Measurements from ENCODE around the gene PID1.

PID1 gene

DNA sequence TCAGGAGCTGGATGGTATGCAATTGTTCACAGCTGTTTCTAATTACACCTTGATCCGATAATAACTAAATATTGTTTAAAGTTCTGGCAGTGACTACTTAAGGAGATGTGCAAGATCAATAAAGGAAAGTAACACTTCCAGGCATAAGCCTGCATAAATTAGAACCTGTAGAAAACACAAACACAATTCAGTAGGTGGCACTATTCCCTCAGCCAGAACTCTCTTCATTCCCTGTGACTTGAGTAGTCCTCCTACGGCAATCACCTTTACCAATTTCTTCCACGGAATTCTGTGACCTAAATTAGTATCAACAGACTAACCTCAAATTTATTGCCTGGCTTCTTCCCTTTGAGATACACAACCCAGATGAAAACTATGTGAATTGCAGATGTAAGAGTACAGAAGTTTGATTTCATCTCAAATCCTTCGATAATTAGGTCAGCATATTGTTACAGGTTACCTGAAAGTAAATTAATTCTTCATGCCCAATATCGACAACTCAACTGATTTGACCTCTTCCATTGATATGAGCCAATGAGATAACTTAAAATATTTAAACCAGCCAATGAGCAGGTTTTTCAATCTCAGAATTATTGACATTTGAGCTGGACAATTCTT lies 137.8 kb downstream of the PID1 start:
- no peak overlapping the region for H3K4me3 ChIP-seq (replicated peaks; ENCODE audit: insufficient read depth, low read length)
- no peak for TF ChIP-seq SPI1 (IDR thresholded peaks at IDR 0.05; ENCODE audit: borderline replicate concordance, low read depth)
- TF ChIP-seq, protein P1, sequence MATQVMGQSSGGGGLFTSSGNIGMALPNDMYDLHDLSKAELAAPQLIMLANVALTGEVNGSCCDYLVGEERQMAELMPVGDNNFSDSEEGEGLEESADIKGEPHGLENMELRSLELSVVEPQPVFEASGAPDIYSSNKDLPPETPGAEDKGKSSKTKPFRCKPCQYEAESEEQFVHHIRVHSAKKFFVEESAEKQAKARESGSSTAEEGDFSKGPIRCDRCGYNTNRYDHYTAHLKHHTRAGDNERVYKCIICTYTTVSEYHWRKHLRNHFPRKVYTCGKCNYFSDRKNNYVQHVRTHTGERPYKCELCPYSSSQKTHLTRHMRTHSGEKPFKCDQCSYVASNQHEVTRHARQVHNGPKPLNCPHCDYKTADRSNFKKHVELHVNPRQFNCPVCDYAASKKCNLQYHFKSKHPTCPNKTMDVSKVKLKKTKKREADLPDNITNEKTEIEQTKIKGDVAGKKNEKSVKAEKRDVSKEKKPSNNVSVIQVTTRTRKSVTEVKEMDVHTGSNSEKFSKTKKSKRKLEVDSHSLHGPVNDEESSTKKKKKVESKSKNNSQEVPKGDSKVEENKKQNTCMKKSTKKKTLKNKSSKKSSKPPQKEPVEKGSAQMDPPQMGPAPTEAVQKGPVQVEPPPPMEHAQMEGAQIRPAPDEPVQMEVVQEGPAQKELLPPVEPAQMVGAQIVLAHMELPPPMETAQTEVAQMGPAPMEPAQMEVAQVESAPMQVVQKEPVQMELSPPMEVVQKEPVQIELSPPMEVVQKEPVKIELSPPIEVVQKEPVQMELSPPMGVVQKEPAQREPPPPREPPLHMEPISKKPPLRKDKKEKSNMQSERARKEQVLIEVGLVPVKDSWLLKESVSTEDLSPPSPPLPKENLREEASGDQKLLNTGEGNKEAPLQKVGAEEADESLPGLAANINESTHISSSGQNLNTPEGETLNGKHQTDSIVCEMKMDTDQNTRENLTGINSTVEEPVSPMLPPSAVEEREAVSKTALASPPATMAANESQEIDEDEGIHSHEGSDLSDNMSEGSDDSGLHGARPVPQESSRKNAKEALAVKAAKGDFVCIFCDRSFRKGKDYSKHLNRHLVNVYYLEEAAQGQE (IDR thresholded peaks at IDR 0.05; ENCODE audit: insufficient replicate concordance, low read depth): no peak
- TF ChIP-seq, protein P2, sequence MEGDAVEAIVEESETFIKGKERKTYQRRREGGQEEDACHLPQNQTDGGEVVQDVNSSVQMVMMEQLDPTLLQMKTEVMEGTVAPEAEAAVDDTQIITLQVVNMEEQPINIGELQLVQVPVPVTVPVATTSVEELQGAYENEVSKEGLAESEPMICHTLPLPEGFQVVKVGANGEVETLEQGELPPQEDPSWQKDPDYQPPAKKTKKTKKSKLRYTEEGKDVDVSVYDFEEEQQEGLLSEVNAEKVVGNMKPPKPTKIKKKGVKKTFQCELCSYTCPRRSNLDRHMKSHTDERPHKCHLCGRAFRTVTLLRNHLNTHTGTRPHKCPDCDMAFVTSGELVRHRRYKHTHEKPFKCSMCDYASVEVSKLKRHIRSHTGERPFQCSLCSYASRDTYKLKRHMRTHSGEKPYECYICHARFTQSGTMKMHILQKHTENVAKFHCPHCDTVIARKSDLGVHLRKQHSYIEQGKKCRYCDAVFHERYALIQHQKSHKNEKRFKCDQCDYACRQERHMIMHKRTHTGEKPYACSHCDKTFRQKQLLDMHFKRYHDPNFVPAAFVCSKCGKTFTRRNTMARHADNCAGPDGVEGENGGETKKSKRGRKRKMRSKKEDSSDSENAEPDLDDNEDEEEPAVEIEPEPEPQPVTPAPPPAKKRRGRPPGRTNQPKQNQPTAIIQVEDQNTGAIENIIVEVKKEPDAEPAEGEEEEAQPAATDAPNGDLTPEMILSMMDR (IDR thresholded peaks at IDR 0.05; ENCODE audit: insufficient read depth, low read length): no peak
- TF ChIP-seq POLR2AphosphoS5 (IDR thresholded peaks at IDR 0.05; ENCODE audit: low read depth): no peak
- TF ChIP-seq GABPA (IDR thresholded peaks at IDR 0.05; ENCODE audit: low read depth): no peak
- H3K27me3 ChIP-seq (ENCODE audit: insufficient read depth, poor library complexity, severe bottlenecking): no peaks in the 10 kb centered on the region
- H3K27ac ChIP-seq (replicated peaks): no peak overlapping the region
- DNase-seq (ENCODE audit: low read depth in 1 of 2, low spot score in 1 of 2): peak; percentile 13 to 19

DNA sequence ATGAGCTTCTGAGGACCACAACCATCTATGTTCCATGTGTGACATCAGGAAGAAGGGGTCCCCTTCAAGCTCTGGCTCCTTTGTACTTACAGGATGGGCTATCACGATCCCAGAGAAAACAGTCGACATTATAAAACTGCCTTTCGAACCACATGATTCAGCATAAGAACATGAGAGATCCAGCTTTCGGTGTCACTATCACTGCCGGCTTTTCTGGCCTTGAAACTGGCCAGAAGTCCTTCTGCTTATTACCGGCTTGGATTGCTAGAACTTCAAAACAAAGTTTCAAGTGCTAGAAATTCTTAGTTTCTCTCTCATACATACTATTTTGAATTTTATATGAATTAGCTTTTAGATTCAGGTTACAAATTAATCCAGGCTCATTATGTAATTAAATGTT lies 138.9 kb downstream of the PID1 start:
- DNase-seq (ENCODE audit: low read depth in 1 of 2, low spot score in 1 of 2): no peak
- TF ChIP-seq, protein P2 (IDR thresholded peaks at IDR 0.05; ENCODE audit: insufficient read depth, low read length): no peak
- no peak for TF ChIP-seq GABPA (IDR thresholded peaks at IDR 0.05; ENCODE audit: low read depth)
- TF ChIP-seq, protein P1 (IDR thresholded peaks at IDR 0.05; ENCODE audit: insufficient replicate concordance, low read depth): no peak
- TF ChIP-seq POLR2AphosphoS5 (IDR thresholded peaks at IDR 0.05; ENCODE audit: low read depth): no peak
- no peak for TF ChIP-seq SPI1 (IDR thresholded peaks at IDR 0.05; ENCODE audit: borderline replicate concordance, low read depth)

DNA sequence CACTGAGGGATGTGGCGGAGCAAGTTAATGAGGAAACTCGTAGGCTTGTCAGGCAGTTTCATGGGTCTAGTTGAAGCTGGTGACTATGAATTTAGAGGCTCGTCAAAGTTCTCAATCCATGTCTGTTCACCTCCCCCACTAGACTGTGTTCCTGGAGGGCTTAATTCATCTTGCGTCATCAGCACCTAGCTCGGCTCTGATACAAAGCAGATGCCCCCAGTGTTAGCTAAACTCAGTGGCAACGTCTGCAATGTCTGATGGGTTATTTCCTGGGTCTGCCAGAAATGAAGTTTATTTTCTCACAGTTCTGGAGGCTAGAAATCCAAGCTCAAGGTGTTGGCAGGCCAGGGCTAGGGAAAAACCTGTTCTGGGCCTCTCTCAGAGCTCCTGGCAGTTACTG lies 140.6 kb downstream of the PID1 start:
- Histone ChIP-seq H3K4me3 (replicated peaks; ENCODE audit: insufficient read depth, low read length) (no peak overlapping the region), H3K27me3 (ENCODE audit: insufficient read depth, poor library complexity, severe bottlenecking) (no peaks in the 10 kb centered on the region), H3K27ac (replicated peaks) (no peak overlapping the region)
- no peak for DNase-seq (ENCODE audit: low read depth in 1 of 2, low spot score in 1 of 2)
- TF ChIP-seq, protein P2 (IDR thresholded peaks at IDR 0.05; ENCODE audit: insufficient read depth, low read length): no peak
- TF ChIP-seq SPI1 (IDR thresholded peaks at IDR 0.05; ENCODE audit: borderline replicate concordance, low read depth) (no peak), GABPA (IDR thresholded peaks at IDR 0.05; ENCODE audit: low read depth) (no peak)
- TF ChIP-seq, protein P1 (IDR thresholded peaks at IDR 0.05; ENCODE audit: insufficient replicate concordance, low read depth): no peak

More for the DNA sequence above, 138.9 kb downstream of the PID1 start:
- H3K4me3 ChIP-seq (replicated peaks; ENCODE audit: insufficient read depth, low read length): no peak overlapping the region
- no peaks in the 10 kb centered on the region for H3K27me3 ChIP-seq (ENCODE audit: insufficient read depth, poor library complexity, severe bottlenecking)
- H3K27ac ChIP-seq (replicated peaks): no peak overlapping the region
